ENCODE results near the gene CUZD1. TPM values are rescaled to one million over a fixed set of nuclear protein-coding genes. Genes with fewer than 3 reads are reported as not detected.
"Not testable (repeated sequence)": the region's sequence is repeated elsewhere in the genome, so short reads cannot be mapped to it uniquely, and the experiment has no call there.

The CUZD1 gene
- total and polyA plus RNA-seq, 2 of the 4 experiments (the other 2 are of a cell fraction), result 0.36 to 0.67 TPM

GRCh38 chr10:122875843-122876466, 30.3 kb upstream of the CUZD1 start:
- Histone ChIP-seq H3K4me3 (ENCODE audit: insufficient read depth, low read depth, low read length) (no peak overlapping the region), H3K4me2 (ENCODE audit: low read depth, low read length) (no peak overlapping the region), H3K27me3 (ENCODE audit: control insufficient read depth, insufficient read depth, low read length) (no peaks in the 10 kb centered on the region), H3K4me1 (ENCODE audit: control insufficient read depth, insufficient read depth, low read length) (peaks cover 3% of the 10 kb centered on the region), H3K27ac (ENCODE audit: insufficient read depth, low read length) (no peak overlapping the region), H2BK20ac (ENCODE audit: low read depth, low read length) (no peak overlapping the region), H2AK5ac (ENCODE audit: low read depth, low read length) (no peak overlapping the region), H2BK5ac (ENCODE audit: low read depth, low read length, poor library complexity, severe bottlenecking) (no peak overlapping the region), H3K9ac (ENCODE audit: low read depth, low read length) (no peak overlapping the region), H3K79me1 (ENCODE audit: low read depth in 1 of 2, low read length in 2 of 2) (peaks cover 9 to 17% of the 10 kb centered on the region in 2 experiments; a peak in 3 of 4 replicates), H2BK15ac (ENCODE audit: low read depth, low read length) (no peak overlapping the region), H3K23ac (ENCODE audit: low read depth, low read length) (no peak overlapping the region), H2BK120ac (ENCODE audit: low read depth, low read length) (no peak overlapping the region), H3K9me3 (ENCODE audit: control insufficient read depth, insufficient read depth, low read length) (no peaks in the 10 kb centered on the region), H3K9me1 (ENCODE audit: insufficient read depth, low read length) (no peaks in the 10 kb centered on the region), H4K5ac (ENCODE audit: low read depth, low read length) (no peak overlapping the region), H4K20me1 (ENCODE audit: insufficient read depth, low read length) (no peaks in the 10 kb centered on the region), H2AK9ac (replicated peaks; ENCODE audit: low read depth, low read length, poor library complexity) (no peak overlapping the region), H2AFZ (replicated peaks; ENCODE audit: low read length, poor library complexity) (no peak overlapping the region), H3K36me3 (ENCODE audit: control insufficient read depth, insufficient read depth, low read length) (no peaks in the 10 kb centered on the region), H3K4ac (ENCODE audit: low read depth, low read length) (no peak overlapping the region), H3K56ac (ENCODE audit: extremely low read depth, insufficient read depth, low read length) (no peak overlapping the region), H3K14ac (replicated peaks; ENCODE audit: low read depth, low read length) (no peak overlapping the region), H4K91ac (ENCODE audit: insufficient read depth, low read depth, low read length) (no peak overlapping the region), H4K8ac (ENCODE audit: low read depth in 2 of 2, low read length in 2 of 2) (no peak overlapping the region), H3K18ac (ENCODE audit: low read depth, low read length) (no peak overlapping the region)
- CTCF ChIA-PET, result no interaction called here
- ATAC-seq (ENCODE audit: low read depth) (no peak), DNase-seq (no peak)
- TF ChIP-seq NFE2L2 (IDR thresholded peaks at IDR 0.05; ENCODE audit: low read depth, low read length), result no peak
- POLR2A ChIA-PET (ENCODE audit: unreplicated experiment), result no interaction called here
- in situ Hi-C loops (cut with MboI; ENCODE audit: low sequenced_read_pairs) (no loop called here), intact Hi-C loops (cut with micrococcal nuclease) (loop anchor here (5.0 kb wide), 1 partner anchor 76 kb away; the partner anchor contains the start of gene C10orf88), dilution Hi-C loops (cut with HindIII; ENCODE audit: low sequenced_read_pairs, unreplicated experiment) (no loop called here)
- BruUV-seq (replicated peaks), result no TSS peak
- no CpG with 5 or more reads among the region's 6 CpGs for WGBS, 2 experiments (ENCODE audit: extremely low coverage in 2 of 2, insufficient read length in 1 of 2)

- H3K9ac ChIP-seq (ENCODE audit: low read depth, low read length); H3K27ac ChIP-seq (ENCODE audit: insufficient read depth, low read length); H2BK120ac ChIP-seq (ENCODE audit: low read depth, low read length); POLR2A ChIA-PET (ENCODE audit: unreplicated experiment); H3K36me3 ChIP-seq (ENCODE audit: control insufficient read depth, insufficient read depth, low read length); H3K14ac ChIP-seq (replicated peaks; ENCODE audit: low read depth, low read length); H2AK9ac ChIP-seq (replicated peaks; ENCODE audit: low read depth, low read length, poor library complexity); ATAC-seq (ENCODE audit: low read depth); H4K91ac ChIP-seq (ENCODE audit: insufficient read depth, low read depth, low read length); H2AK5ac ChIP-seq (ENCODE audit: low read depth, low read length); H3K4ac ChIP-seq (ENCODE audit: low read depth, low read length); dilution Hi-C loops (cut with HindIII; ENCODE audit: low sequenced_read_pairs, unreplicated experiment); H3K27me3 ChIP-seq (ENCODE audit: control insufficient read depth, insufficient read depth, low read length); H3K79me1 ChIP-seq (ENCODE audit: low read depth in 1 of 2, low read length in 2 of 2); H3K4me3 ChIP-seq (ENCODE audit: insufficient read depth, low read depth, low read length); H3K23ac ChIP-seq (ENCODE audit: low read depth, low read length); H3K9me1 ChIP-seq (ENCODE audit: insufficient read depth, low read length); H3K4me2 ChIP-seq (ENCODE audit: low read depth, low read length); H3K56ac ChIP-seq (ENCODE audit: extremely low read depth, insufficient read depth, low read length); H3K4me1 ChIP-seq (ENCODE audit: control insufficient read depth, insufficient read depth, low read length); H4K20me1 ChIP-seq (ENCODE audit: insufficient read depth, low read length); H2BK15ac ChIP-seq (ENCODE audit: low read depth, low read length); H4K5ac ChIP-seq (ENCODE audit: low read depth, low read length); H2BK5ac ChIP-seq (ENCODE audit: low read depth, low read length, poor library complexity, severe bottlenecking); H2AFZ ChIP-seq (replicated peaks; ENCODE audit: low read length, poor library complexity); H3K9me3 ChIP-seq (ENCODE audit: control insufficient read depth, insufficient read depth, low read length); H4K8ac ChIP-seq (ENCODE audit: low read depth in 2 of 2, low read length in 2 of 2); DNase-seq; BruUV-seq (replicated peaks); H3K18ac ChIP-seq (ENCODE audit: low read depth, low read length); H2BK20ac ChIP-seq (ENCODE audit: low read depth, low read length); CTCF ChIA-PET; intact Hi-C loops (cut with micrococcal nuclease): not testable (repeated sequence)
- in situ Hi-C loops (cut with MboI; ENCODE audit: low sequenced_read_pairs), result loop anchor here (25.0 kb wide), 2 partner anchors 290 to 710 kb away; partner anchors contain the start of gene BUB3
- no CpG with 5 or more reads among the region's 2 CpGs for WGBS, 2 experiments (ENCODE audit: extremely low coverage in 2 of 2, insufficient read length in 1 of 2)
Observed at GRCh38 chr10:122871947-122872346, 26.3 kb upstream of the CUZD1 start.
